Measurements from ENCODE around the gene MBD5. TPM values are rescaled to one million over a fixed set of nuclear protein-coding genes. Genes with fewer than 3 reads are reported as not detected.

Gene MBD5
- total RNA-seq, 1 experiment from 2014 or later: 8.5 TPM

- H3K4me3 ChIP-seq (ENCODE audit: low read length): no peak overlapping the region
- no peaks in the 10 kb centered on the region for H3K27me3 ChIP-seq (ENCODE audit: low read length)
- no peaks in the 10 kb centered on the region for H3K9me2 ChIP-seq (replicated peaks; ENCODE audit: low read length)
- peaks cover 61% of the 10 kb centered on the region for H3K79me2 ChIP-seq (ENCODE audit: low read length)
- no peaks in the 10 kb centered on the region for H3K36me3 ChIP-seq (ENCODE audit: low read depth, low read length)
- TF ChIP-seq, protein P1, sequence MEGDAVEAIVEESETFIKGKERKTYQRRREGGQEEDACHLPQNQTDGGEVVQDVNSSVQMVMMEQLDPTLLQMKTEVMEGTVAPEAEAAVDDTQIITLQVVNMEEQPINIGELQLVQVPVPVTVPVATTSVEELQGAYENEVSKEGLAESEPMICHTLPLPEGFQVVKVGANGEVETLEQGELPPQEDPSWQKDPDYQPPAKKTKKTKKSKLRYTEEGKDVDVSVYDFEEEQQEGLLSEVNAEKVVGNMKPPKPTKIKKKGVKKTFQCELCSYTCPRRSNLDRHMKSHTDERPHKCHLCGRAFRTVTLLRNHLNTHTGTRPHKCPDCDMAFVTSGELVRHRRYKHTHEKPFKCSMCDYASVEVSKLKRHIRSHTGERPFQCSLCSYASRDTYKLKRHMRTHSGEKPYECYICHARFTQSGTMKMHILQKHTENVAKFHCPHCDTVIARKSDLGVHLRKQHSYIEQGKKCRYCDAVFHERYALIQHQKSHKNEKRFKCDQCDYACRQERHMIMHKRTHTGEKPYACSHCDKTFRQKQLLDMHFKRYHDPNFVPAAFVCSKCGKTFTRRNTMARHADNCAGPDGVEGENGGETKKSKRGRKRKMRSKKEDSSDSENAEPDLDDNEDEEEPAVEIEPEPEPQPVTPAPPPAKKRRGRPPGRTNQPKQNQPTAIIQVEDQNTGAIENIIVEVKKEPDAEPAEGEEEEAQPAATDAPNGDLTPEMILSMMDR (conservative IDR thresholded peaks at IDR 0.05; ENCODE audit: low read depth, low read length): no peak
- TF ChIP-seq EZH2 (IDR thresholded peaks at IDR 0.05; ENCODE audit: low read length, unreplicated experiment): no peak
- no peak for TF ChIP-seq EZH2phosphoT487 (IDR thresholded peaks at IDR 0.05; ENCODE audit: borderline replicate concordance, low read length)
- no peak overlapping the region for H2AFZ ChIP-seq (ENCODE audit: low read length)
- no peak overlapping the region for H3K4me2 ChIP-seq (ENCODE audit: low read length)
- no peaks in the 10 kb centered on the region for H3K9me3 ChIP-seq (ENCODE audit: low read length)
- H3K27ac ChIP-seq (ENCODE audit: low read length): no peak overlapping the region
- H3K4me1 ChIP-seq (ENCODE audit: insufficient read depth, low read length): peaks cover 17% of the 10 kb centered on the region; the same call in 1 of the 2 replicates
- no peaks in the 10 kb centered on the region for H4K20me1 ChIP-seq (ENCODE audit: low read length)
- BruUV-seq (replicated peaks): no TSS peak
- no peaks in the 10 kb centered on the region for H3F3A ChIP-seq (ENCODE audit: low read length, unreplicated experiment)
- ChIA-PET CTCF (no interaction called here), POLR2A (ENCODE audit: unreplicated experiment) (no interaction called here)
- no peak for ATAC-seq
- no peak overlapping the region for H3K9ac ChIP-seq (ENCODE audit: low read length)
- no peak for DNase-seq
- intact Hi-C loops (cut with micrococcal nuclease): no loop called here
Observed at GRCh38 chr2:148026573-148026972, 5.7 kb downstream of the MBD5 start.

DNA sequence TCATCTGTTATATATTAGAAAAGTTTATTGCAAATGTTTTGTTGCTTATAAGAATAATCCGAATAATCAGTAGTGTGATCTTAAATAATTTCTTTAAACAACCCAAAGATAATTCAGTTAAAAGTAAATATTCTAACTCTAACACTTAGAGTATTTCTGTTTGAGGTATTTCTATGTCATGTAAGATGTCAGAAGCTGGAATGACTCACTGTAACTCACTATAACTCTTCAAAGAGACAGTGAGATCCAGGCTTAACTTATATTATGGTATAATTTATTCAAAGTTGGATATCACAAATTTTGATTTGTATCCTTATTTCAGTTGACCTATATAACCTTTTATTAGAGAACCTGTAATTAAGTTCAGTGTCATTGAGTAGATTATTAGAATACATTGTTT is 6.9 kb downstream of the MBD5 start:
- Histone ChIP-seq H4K20me1 (ENCODE audit: low read length) (no peaks in the 10 kb centered on the region), H3K79me2 (ENCODE audit: low read length) (peaks cover 48% of the 10 kb centered on the region), H3K27ac (ENCODE audit: low read length) (no peak overlapping the region), H2AFZ (ENCODE audit: low read length) (no peak overlapping the region), H3K4me2 (ENCODE audit: low read length) (no peak overlapping the region), H3K36me3 (ENCODE audit: low read depth, low read length) (no peaks in the 10 kb centered on the region), H3K4me1 (ENCODE audit: insufficient read depth, low read length) (peaks cover 11% of the 10 kb centered on the region; the same call in 1 of the 2 replicates), H3F3A (ENCODE audit: low read length, unreplicated experiment) (no peaks in the 10 kb centered on the region), H3K27me3 (ENCODE audit: low read length) (no peaks in the 10 kb centered on the region), H3K9me3 (ENCODE audit: low read length) (no peaks in the 10 kb centered on the region), H3K9ac (ENCODE audit: low read length) (no peak overlapping the region), H3K9me2 (replicated peaks; ENCODE audit: low read length) (no peaks in the 10 kb centered on the region), H3K4me3 (ENCODE audit: low read length) (no peak overlapping the region)
- DNase-seq (no peak), ATAC-seq (no peak)
- BruUV-seq (replicated peaks): no TSS peak
- intact Hi-C loops (cut with micrococcal nuclease): no loop called here
- ChIA-PET POLR2A (ENCODE audit: unreplicated experiment) (no interaction called here), CTCF (no interaction called here)
- no peak for TF ChIP-seq EZH2 (IDR thresholded peaks at IDR 0.05; ENCODE audit: low read length, unreplicated experiment)
- TF ChIP-seq, protein P1 (conservative IDR thresholded peaks at IDR 0.05; ENCODE audit: low read depth, low read length): no peak
- no peak for TF ChIP-seq EZH2phosphoT487 (IDR thresholded peaks at IDR 0.05; ENCODE audit: borderline replicate concordance, low read length)

DNA sequence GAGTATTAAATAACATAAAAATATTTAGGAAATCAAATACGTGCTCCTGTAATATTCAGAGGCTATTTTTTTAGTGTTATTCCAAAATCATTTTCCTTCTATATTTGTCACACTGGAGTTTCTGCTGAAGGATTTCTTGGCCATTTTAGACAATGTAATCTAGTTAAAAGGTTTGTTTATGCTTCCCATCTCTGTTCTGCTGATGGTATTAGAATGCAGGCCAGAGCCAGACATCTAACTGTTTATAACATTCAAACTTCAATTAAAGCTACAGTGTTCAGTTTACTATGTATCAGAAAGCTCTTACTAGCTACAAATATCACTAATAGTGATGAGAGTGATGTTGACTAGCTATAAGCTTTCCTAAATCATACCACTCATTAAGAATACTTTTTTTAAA is 7.9 kb downstream of the MBD5 start:
- Histone ChIP-seq H3K4me2 (ENCODE audit: low read length) (no peak overlapping the region), H3K9me3 (ENCODE audit: low read length) (no peaks in the 10 kb centered on the region), H3K36me3 (ENCODE audit: low read depth, low read length) (no peaks in the 10 kb centered on the region), H2AFZ (ENCODE audit: low read length) (no peak overlapping the region), H3K79me2 (ENCODE audit: low read length) (peaks cover 38% of the 10 kb centered on the region), H3K27ac (ENCODE audit: low read length) (no peak overlapping the region), H3K27me3 (ENCODE audit: low read length) (no peaks in the 10 kb centered on the region), H3K4me3 (ENCODE audit: low read length) (no peak overlapping the region), H3F3A (ENCODE audit: low read length, unreplicated experiment) (no peaks in the 10 kb centered on the region), H4K20me1 (ENCODE audit: low read length) (no peaks in the 10 kb centered on the region), H3K9ac (ENCODE audit: low read length) (no peak overlapping the region), H3K9me2 (replicated peaks; ENCODE audit: low read length) (no peaks in the 10 kb centered on the region), H3K4me1 (ENCODE audit: insufficient read depth, low read length) (0 out of 2 replicates have a peak, but pooled peaks cover 1% of the 10 kb centered on the region)
- intact Hi-C loops (cut with micrococcal nuclease): no loop called here
- ATAC-seq: no peak
- CTCF ChIA-PET: no interaction called here
- no TSS peak for BruUV-seq (replicated peaks)
- DNase-seq: no peak
- TF ChIP-seq EZH2 (IDR thresholded peaks at IDR 0.05; ENCODE audit: low read length, unreplicated experiment) (no peak), EZH2phosphoT487 (IDR thresholded peaks at IDR 0.05; ENCODE audit: borderline replicate concordance, low read length) (no peak)
- TF ChIP-seq, protein P1 (conservative IDR thresholded peaks at IDR 0.05; ENCODE audit: low read depth, low read length): no peak
- POLR2A ChIA-PET (ENCODE audit: unreplicated experiment): no interaction called here
